ENCODE results near the gene ARHGAP18.

The ARHGAP18 gene, protein sequence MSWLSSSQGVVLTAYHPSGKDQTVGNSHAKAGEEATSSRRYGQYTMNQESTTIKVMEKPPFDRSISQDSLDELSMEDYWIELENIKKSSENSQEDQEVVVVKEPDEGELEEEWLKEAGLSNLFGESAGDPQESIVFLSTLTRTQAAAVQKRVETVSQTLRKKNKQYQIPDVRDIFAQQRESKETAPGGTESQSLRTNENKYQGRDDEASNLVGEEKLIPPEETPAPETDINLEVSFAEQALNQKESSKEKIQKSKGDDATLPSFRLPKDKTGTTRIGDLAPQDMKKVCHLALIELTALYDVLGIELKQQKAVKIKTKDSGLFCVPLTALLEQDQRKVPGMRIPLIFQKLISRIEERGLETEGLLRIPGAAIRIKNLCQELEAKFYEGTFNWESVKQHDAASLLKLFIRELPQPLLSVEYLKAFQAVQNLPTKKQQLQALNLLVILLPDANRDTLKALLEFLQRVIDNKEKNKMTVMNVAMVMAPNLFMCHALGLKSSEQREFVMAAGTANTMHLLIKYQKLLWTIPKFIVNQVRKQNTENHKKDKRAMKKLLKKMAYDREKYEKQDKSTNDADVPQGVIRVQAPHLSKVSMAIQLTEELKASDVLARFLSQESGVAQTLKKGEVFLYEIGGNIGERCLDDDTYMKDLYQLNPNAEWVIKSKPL

GRCh38 chr6:129709769-129710449 is at the start of gene ARHGAP18:
TSS of gene ARHGAP18 (minus strand) at chr6:129710177. CDS start at chr6:129710136, 41 bp downstream.
- no peak for DNase-seq

DNA sequence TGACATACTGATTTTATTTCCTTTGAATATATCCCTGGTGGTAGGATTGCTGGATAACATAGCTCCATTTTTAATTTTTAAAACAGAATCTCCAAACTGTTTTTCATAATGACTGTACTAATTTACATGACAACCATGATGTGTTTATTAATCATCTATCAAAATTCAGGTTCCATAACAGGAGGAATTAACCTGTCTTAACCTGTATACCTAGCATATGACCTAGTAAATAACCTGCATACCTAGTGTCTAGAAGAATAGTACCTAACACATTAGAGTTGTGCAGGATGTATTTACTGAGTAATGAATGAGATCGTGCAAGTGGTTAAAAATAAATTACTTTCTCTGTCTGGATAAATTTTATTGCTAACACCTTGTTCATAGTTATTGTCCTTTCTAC is 45.8 kb upstream of the ARHGAP18 start:
- DNase-seq, result no peak

DNA sequence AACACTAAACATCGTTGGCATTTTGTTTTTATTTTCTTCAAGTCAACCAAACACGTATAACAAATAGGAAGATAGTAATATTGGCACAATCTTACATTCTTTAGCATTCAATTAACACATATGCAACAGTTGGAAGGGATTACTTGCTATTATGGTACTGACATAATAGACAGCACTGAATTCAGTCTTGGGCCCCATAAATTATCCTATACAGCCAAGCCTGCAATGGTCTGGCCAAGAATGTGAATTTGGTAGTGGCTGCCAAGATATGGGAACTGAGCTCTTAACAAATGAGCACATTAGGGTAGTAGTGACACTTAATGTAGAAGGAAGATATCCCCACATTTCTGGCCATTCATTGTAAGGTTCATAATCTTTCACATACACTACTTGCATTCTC is 44.8 kb upstream of the ARHGAP18 start:
- DNase-seq, result no peak

GRCh38 chr6:129753422-129753821 is 43.4 kb upstream of the ARHGAP18 start:
- DNase-seq, result no peak

GRCh38 chr6:129751384-129751783 is 41.4 kb upstream of the ARHGAP18 start:
- no peak for DNase-seq

GRCh38 chr6:129750360-129750759 is 40.4 kb upstream of the ARHGAP18 start:
- no peak for DNase-seq

DNA sequence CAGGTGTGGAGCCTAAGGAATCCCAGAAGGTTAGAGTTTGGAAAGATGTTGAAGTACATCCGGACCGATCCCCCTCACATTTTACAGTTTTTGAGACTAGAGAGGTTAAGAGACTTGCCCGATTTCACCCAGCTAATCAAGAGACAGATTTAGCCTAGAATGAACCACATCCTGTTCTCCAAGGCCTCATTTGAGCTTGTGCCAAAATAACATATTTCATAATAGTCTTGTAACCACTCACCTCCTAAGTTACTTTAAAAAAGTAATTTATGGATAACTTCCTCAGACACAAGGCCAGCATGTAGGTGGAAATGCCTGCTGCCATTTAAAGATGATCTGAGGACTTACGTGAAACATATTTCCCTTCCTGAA is 39.8 kb upstream of the ARHGAP18 start:
- no peak for DNase-seq

DNA sequence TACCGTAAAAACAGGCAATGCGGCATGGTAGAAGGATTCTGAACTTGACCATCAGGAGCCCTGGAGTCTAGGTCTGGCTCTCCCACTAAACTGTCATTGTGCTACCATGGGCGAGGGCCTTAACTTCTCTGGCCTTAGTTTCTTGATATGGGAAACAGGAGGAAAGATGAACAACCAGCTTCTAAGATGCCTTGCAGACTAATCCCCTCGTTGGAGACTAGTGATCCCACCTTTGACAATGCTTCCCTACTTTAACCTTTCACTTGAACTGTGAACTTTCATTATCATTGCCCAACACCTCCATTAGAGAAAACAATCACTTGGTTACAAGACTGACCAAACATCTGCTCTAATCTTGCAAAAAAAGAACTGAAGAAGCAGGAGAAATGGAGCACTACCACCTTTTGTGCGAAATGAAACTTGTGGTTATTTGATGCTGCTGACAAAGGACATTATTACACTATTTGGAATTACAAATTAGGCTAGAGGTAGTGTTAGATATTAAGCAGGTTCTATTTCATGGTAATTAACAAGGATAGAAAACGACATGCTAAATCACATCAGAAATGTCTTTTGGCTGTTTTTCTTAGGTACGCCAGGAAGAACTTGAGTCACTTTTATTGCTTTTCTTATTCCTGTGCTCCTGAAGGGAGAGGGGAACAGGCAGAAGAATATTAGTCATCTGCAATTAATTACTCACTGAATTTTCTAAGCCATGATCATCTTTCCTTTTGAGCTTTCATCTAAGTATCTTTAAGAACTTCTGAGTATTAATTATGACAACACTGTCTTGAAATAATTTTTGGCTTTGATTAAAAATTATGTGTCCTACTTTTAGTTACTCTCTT is 39.1 kb upstream of the ARHGAP18 start:
- no peak for DNase-seq

DNA sequence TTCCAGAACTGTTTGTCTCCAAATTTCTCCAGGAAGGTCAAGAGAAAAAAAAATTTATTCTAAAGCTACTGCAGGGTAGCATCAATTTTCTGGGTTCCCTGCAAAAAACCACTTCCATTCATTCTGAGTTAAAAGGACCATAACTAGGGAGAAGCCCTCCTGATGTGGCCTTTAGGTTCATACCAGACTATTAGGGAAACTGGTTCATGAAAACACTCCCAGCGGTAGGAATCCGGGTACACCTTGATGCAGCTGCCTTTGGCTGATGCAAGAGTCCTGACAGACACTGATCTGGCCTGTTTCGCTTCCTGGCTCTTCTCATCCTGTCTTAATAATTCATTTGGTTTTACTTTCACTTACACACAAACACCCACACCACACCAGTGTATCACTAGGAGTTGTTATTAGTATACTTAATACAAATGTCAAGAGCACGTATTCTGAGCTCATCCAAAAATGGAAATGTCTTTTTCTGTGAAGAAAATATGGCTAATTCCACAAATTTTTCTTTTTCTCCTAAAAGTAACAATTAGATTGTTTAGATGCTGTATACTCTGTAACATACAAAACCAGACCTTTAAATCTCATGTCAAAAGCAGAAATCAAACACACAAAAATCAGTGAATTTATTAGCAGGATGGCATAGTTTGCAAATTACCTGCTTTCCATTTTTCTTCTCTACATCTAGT is 38.4 kb upstream of the ARHGAP18 start:
- no peak for DNase-seq

- no peak for DNase-seq
Measured at GRCh38 chr6:129747588-129748112, 37.7 kb upstream of the ARHGAP18 start.

DNA sequence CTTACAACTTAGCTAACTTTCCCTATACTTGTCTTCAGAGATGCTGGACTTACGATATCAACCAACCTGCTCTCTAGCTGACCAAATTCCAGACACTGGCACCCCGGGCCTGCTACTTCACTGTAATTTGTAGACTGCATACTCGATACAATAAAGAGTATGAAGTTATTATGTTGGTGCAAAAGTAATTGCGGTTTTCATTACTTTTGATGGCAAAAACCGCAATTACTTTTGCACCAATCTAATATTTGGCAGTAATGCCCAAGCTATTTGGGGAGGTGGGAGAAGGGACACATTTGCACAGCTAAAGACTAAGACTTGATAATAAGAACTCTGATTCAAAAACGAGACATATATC is 34.9 kb upstream of the ARHGAP18 start:
- DNase-seq, result no peak

DNA sequence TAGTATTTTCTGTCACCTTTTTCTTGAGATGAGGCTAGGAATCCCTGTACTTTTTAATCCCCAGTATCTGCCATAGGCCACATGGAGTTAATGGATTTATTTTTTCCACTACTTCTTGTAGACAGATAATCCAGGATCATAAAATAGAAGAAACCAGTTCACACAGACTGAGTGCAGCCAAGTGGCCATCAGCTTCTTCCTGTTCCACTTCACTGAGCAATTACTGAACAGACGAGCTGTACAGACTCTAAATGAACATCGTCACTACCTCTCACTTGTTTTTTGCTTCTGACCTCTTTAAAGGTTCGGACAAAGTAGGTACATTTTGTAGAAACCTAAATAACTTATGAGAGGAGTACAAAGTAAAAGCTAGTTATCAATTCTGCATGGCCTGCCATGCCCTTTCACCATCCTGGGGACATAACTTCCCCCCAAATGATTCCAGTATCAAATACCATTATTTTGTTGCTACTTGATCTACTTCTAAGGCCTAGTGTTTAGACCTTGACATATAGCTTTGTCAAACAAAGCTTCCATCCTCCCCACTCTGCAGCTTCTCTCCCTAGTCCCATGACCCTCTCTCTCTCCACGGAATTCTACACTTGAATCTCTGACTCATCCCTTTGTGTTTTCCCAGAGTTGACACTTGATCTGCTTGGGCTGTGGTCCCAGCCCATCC is 34.4 kb upstream of the ARHGAP18 start:
- DNase-seq, result no peak

DNA sequence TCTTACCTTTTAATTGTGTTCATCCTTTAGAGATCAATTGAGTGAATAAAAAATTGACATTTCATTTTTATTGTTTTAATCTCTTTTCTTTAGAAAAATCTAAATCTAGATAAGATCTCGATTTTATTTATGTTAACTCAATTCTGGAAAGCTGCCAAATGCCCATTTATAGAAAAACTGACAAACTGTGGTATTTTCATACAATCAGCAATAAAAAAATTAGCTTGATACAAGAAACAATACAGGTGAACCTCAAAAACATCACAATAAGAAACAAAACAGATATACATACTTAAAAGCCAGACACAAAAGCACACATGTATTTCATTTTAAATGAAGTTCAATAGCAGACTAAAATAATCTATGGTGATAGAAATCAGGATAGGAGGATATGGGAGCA is 30.0 kb upstream of the ARHGAP18 start:
- no peak for DNase-seq

DNA sequence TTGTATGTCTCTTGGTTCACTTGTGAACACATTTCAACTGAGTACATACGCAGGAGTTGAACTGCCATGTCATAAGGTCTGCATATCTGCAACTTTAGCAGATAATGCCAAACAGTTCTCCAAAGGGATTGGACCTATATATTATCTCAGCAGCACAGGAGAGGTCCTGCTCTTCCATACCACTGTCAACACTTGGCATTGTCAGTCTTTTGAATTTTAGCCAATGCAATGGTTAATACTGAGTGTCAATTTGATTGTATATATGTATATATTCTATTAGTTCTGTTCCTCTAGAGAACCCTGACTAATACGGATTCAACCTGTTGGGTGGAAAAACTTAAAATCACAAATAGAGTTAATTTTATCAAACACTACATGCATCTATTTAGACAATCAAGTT is 26.1 kb upstream of the ARHGAP18 start:
- no peak for DNase-seq

DNA sequence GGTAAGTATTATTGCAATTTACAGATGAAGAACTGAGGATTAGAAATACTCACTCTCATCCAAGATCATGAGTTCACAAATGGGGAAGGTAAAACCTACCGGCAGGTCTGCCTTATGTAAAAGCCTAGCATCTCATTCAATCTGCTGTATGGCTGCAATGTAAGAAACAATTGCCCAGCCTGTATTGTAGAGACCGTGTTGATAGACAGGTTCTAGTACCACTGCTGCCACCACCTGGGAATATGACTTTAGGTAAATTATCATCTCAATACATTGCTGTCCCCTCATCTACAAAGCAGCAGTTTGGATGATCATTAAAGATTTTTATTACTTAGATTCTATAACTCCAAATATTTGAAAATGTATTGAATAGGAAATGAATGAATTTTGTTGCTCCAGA is 23.3 kb upstream of the ARHGAP18 start:
- no peak for DNase-seq

GRCh38 chr6:129732542-129732941 is 22.6 kb upstream of the ARHGAP18 start:
- DNase-seq, result no peak

DNA sequence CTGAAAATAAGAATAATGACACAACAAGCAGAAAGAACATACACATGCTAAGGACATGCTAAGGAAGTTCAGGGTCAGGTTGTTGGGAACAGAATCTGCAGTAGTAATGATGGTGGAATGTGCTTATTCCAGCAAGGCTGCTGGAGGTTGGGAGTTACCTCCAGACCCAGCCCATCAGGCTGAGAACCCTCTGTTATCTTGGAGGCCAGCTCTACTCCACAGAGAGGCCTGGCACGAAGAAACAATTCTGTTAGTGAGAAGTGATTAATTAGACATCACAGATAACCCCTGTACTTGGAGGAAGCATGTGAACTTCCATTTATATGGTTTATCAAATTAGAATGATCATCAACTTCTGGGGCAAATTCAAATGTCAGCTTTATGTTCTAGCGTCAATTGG is 22.1 kb upstream of the ARHGAP18 start:
- DNase-seq, result no peak

- DNase-seq, result no peak
Measured at GRCh38 chr6:129731428-129731827, 21.5 kb upstream of the ARHGAP18 start.

DNA sequence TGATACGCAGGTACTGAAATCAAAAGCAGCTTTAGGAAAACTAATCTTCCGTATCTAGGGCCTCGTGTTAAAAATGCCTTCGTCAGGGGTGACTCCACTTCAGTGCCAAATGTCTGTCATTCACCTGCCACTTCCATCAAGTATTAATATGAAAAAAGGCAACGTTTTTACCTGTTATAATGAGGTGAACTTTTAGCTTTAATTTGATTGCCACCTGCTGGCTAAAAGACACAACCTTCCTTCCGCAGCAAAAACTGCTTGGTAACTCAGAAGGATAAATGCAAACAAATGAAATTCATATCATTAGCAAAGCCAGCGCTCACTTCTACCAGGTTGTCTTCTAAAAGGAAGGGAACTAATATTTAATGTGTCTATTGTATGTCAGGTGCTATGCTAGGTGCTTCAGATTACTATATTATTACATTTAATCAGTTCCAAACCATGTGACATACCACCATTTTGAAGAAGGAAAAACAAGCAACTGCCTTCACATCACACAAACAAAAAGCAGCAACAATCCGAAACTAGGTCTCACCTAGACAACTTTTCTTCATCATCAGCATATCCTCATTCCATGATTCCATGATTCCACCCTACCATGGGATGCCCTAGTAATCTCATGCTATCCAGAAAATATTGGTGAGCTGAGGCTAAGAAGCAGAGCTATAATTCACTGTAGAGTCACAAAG is 20.6 kb upstream of the ARHGAP18 start:
- no peak for DNase-seq

- DNase-seq, result no peak
Measured at GRCh38 chr6:129726650-129727049, 16.7 kb upstream of the ARHGAP18 start.

DNA sequence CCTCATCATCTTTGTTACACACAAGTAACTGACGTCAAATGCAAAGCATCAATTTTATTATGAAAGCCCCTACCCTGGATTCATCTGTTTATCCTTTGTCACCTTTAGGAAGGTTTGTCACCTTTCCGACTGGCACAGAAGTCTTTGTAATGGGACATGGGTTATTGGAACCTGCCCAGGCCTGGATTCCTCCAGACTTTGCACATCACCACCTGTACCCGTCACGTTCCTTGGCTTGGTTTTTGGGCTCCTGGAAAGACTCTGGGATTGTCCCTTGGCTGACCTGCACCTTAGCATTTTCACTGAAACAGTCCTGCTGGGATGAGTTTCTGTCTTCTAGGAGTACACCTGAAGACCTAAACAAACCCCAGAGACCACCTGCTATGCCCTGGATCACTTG is 15.4 kb upstream of the ARHGAP18 start:
- no peak for DNase-seq
